ENCODE measurements around the gene HPSE. TPM values are rescaled to one million over a fixed set of nuclear protein-coding genes. Genes with fewer than 3 reads are reported as not detected.
A peak's percentile ranks its signal among the peaks of the same experiment; 100 is the strongest.

HPSE gene
- total and polyA plus RNA-seq, 8 donors = under 0.01 to 4.9 (median 1.2) TPM; not detected in 1

DNA sequence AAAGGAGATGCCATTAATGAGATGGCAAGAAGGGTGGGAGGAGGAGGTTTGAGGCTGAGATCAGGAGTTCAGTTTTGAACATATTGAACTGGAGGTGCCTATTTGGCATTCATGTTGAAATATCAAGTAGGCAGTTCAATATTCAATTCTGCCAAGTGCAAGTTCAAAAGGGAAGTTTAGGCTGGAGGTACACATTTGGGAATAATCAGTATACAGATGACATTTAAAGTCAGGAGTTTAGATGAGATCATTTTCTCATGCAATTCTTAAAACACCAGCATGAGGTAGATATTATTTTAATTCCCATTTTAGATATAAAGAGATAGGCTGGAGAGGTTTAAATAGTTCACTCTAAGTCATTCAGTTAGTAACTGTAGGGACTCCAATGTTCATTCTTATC, 76.2 kb downstream of the HPSE start:
- no peak for DNase-seq
- no peaks in the 10 kb centered on the region for H3K27me3 ChIP-seq
- TF ChIP-seq POLR2A (IDR thresholded peaks at IDR 0.05) (no peak), EP300 (IDR thresholded peaks at IDR 0.05) (no peak), POLR2AphosphoS5 (IDR thresholded peaks at IDR 0.05) (no peak)
- TF ChIP-seq, protein P1, sequence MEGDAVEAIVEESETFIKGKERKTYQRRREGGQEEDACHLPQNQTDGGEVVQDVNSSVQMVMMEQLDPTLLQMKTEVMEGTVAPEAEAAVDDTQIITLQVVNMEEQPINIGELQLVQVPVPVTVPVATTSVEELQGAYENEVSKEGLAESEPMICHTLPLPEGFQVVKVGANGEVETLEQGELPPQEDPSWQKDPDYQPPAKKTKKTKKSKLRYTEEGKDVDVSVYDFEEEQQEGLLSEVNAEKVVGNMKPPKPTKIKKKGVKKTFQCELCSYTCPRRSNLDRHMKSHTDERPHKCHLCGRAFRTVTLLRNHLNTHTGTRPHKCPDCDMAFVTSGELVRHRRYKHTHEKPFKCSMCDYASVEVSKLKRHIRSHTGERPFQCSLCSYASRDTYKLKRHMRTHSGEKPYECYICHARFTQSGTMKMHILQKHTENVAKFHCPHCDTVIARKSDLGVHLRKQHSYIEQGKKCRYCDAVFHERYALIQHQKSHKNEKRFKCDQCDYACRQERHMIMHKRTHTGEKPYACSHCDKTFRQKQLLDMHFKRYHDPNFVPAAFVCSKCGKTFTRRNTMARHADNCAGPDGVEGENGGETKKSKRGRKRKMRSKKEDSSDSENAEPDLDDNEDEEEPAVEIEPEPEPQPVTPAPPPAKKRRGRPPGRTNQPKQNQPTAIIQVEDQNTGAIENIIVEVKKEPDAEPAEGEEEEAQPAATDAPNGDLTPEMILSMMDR (IDR thresholded peaks at IDR 0.05) = no peak
- intact Hi-C loops (cut with DNase I; ENCODE audit: low total_unique reads) = loop anchor here (10.0 kb wide), 1 partner anchor 184 kb away; no protein-coding TSS in a partner anchor
- no peaks in the 10 kb centered on the region for H3K9me3 ChIP-seq
- H3K36me3 ChIP-seq = peaks cover 0 to 8% (median 4%) of the 10 kb centered on the region in 4 donors
- peaks cover 10 to 27% (median 17%) of the 10 kb centered on the region in 4 donors for H3K4me1 ChIP-seq
- H3K4me3 ChIP-seq = no peak overlapping the region
- H3K27ac ChIP-seq = no peak overlapping the region

DNA sequence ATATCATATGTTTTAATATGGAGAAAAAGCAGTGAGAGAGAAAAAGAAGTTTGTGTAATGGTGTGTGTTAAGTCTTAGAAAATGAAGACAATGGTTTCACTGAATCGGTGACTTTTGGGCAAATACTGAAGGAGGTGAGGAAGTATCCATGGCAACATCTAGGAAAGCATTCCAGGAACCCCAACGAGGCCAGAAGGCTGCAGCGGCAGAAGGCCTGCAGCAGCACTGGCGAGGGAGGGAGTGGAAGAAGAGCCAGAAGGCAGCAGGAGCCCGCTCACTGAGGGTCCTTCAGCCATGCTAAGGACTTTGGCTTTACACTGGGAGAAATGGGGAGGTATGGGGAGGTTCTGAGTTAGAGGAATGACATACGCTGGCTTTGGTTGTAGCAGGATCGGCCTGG, 76.8 kb downstream of the HPSE start:
- no peaks in the 10 kb centered on the region for H3K27me3 ChIP-seq
- H3K4me3 ChIP-seq = no peak overlapping the region
- peaks cover 10 to 33% (median 17%) of the 10 kb centered on the region in 4 donors for H3K4me1 ChIP-seq
- H3K9me3 ChIP-seq = no peaks in the 10 kb centered on the region
- intact Hi-C loops (cut with DNase I; ENCODE audit: low total_unique reads) = loop anchor here (10.0 kb wide), 1 partner anchor 183 kb away; no protein-coding TSS in a partner anchor
- H3K36me3 ChIP-seq = peaks cover 0 to 5% (median 3%) of the 10 kb centered on the region in 4 donors
- 85 to 92% (median 89%) methylated on average over 7 of the region's 7 CpGs for WGBS, 5 donors
- DNase-seq = no peak
- TF ChIP-seq POLR2AphosphoS5 (IDR thresholded peaks at IDR 0.05) = no peak
- no peak for TF ChIP-seq POLR2A (IDR thresholded peaks at IDR 0.05)
- TF ChIP-seq EP300 (IDR thresholded peaks at IDR 0.05) = no peak
- TF ChIP-seq, protein P1 (IDR thresholded peaks at IDR 0.05) = no peak
- H3K27ac ChIP-seq = no peak overlapping the region

GRCh38 chr4:83255584-83255983, 79.1 kb downstream of the HPSE start:
- H3K9me3 ChIP-seq = no peaks in the 10 kb centered on the region
- intact Hi-C loops (cut with DNase I; ENCODE audit: low total_unique reads) = loop anchor here (10.0 kb wide), 1 partner anchor 181 kb away; no protein-coding TSS in a partner anchor
- TF ChIP-seq, protein P1 (IDR thresholded peaks at IDR 0.05) = no peak
- TF ChIP-seq POLR2AphosphoS5 (IDR thresholded peaks at IDR 0.05) = no peak
- WGBS, 5 donors = 13 to 35% (median 25%) methylated on average over 1 of the region's 1 CpG
- H3K36me3 ChIP-seq = no peaks in the 10 kb centered on the region
- DNase-seq = peak in 1 of 2 donors; percentile 80
- no peaks in the 10 kb centered on the region for H3K27me3 ChIP-seq
- no peak overlapping the region for H3K4me3 ChIP-seq
- H3K4me1 ChIP-seq = peaks cover 10 to 31% (median 17%) of the 10 kb centered on the region in 4 donors
- H3K27ac ChIP-seq = peak overlapping the region in 2 of 5 donors; percentile 48 to 66

- intact Hi-C loops (cut with DNase I; ENCODE audit: low total_unique reads) = loop anchor here (10.0 kb wide), 1 partner anchor 178 kb away; no protein-coding TSS in a partner anchor
- Histone ChIP-seq H3K9me3 (no peaks in the 10 kb centered on the region), H3K36me3 (no peaks in the 10 kb centered on the region), H3K27ac (no peak overlapping the region), H3K4me3 (no peak overlapping the region), H3K27me3 (no peaks in the 10 kb centered on the region), H3K4me1 (peaks cover 10 to 26% (median 16%) of the 10 kb centered on the region in 4 donors)
- peak; percentile 79 to 92 for DNase-seq
- 27 to 32% (median 28%) methylated on average over 7 of the region's 7 CpGs for WGBS, 5 donors
- TF ChIP-seq EP300 (IDR thresholded peaks at IDR 0.05) (no peak), POLR2AphosphoS5 (IDR thresholded peaks at IDR 0.05) (peak in 1 of 3 donors; percentile 7)
- TF ChIP-seq, protein P1 (IDR thresholded peaks at IDR 0.05) = peak in 5 of 7 experiments; percentile 36 to 61 (median 51)
Observed at GRCh38 chr4:83252782-83253405, 81.8 kb downstream of the HPSE start.

Data from stomach (tissue), 9 donors.